Liver (tissue), 9 donors: Measurements from ENCODE around the gene GLOD4. TPM values are rescaled to one million over a fixed set of nuclear protein-coding genes. Genes with fewer than 3 reads are reported as not detected.
"Not testable (repeated sequence)": the region's sequence is repeated elsewhere in the genome, so short reads cannot be mapped to it uniquely, and the experiment has no call there.

Experiments used
- DNase-seq: peaks from one replicate; pipeline ENCODE4 v3.0.0-alpha.2; 2017; ENCODE audit warnings: low spot score
- H3K27ac ChIP-seq, 2 donors: one replicate each; pipeline ENCODE4 v1.7.0; 2013; ENCODE audit warnings: inconsistent platforms in 2 of 2, low read length in 2 of 2, control low read depth in 1 of 2, low read depth in 1 of 2, mild to moderate bottlenecking in 1 of 2
- H3K27me3 ChIP-seq, 4 donors: one replicate each; pipeline versions ENCODE4 v1.6.1 to v1.7.0; 2013; ENCODE audit warnings: low read length in 3 of 4, inconsistent platforms in 1 of 4, mild to moderate bottlenecking in 1 of 4, moderate library complexity in 1 of 4; ENCODE audit not compliant: control insufficient read depth in 4 of 4, insufficient read depth in 4 of 4
- H3K36me3 ChIP-seq, 4 donors: one replicate each; pipeline versions ENCODE4 v1.6.1 to v1.7.0; 2013; ENCODE audit warnings: low read length in 3 of 4, mild to moderate bottlenecking in 3 of 4, low read depth in 1 of 4, moderate library complexity in 1 of 4; ENCODE audit not compliant: control insufficient read depth in 4 of 4, insufficient read depth in 3 of 4
- H3K4me1 ChIP-seq, 4 donors: one replicate each; pipeline versions ENCODE4 v1.6.1 to v1.7.0; 2013; ENCODE audit warnings: low read length in 3 of 4, mild to moderate bottlenecking in 3 of 4, moderate library complexity in 1 of 4; ENCODE audit not compliant: control insufficient read depth in 4 of 4, insufficient read depth in 4 of 4
- H3K4me3 ChIP-seq, 3 donors: one replicate each; pipeline versions ENCODE4 v1.6.1 to v1.7.0; 2013; ENCODE audit warnings: low read length in 3 of 3, control low read depth in 1 of 3, low read depth in 1 of 3, mild to moderate bottlenecking in 1 of 3
- H3K9ac ChIP-seq, 2 donors: one replicate each; pipeline ENCODE4 v1.7.0; 2013; ENCODE audit warnings: low read length in 2 of 2, mild to moderate bottlenecking in 2 of 2, moderate library complexity in 2 of 2, control low read depth in 1 of 2, low read depth in 1 of 2
- H3K9me3 ChIP-seq, 4 donors: one replicate each; pipeline versions ENCODE4 v1.6.1 to v1.7.0; 2013; ENCODE audit warnings: low read length in 3 of 4; ENCODE audit not compliant: control insufficient read depth in 4 of 4
- EGR1 ChIP-seq, 2 donors: IDR thresholded peaks; 2 replicates each; pipeline ENCODE4 v1.6.1; 2016 to 2018; ENCODE audit warnings: antibody characterized with exemption in 2 of 2, low read depth in 2 of 2
- FOXA1 ChIP-seq: IDR thresholded peaks from 2 replicates; pipeline ENCODE4 v1.6.1; 2016; ENCODE audit warnings: antibody characterized with exemption
- FOXA2 ChIP-seq: IDR thresholded peaks from 2 replicates; pipeline ENCODE4 v1.6.1; 2016; ENCODE audit warnings: antibody characterized with exemption
- GABPA ChIP-seq, 2 donors: IDR thresholded peaks in 1 of 2; conservative IDR thresholded peaks in 1 of 2; 2 replicates each; pipeline ENCODE4 v1.6.1; 2016; ENCODE audit warnings: antibody characterized with exemption in 2 of 2, mild to moderate bottlenecking in 1 of 2, moderate library complexity in 1 of 2
- HNF4A ChIP-seq, 2 donors: conservative IDR thresholded peaks; 2 replicates each; pipeline ENCODE4 v1.6.1; 2016; ENCODE audit warnings: antibody characterized with exemption in 2 of 2, mild to moderate bottlenecking in 2 of 2
- HNF4G ChIP-seq: IDR thresholded peaks from 2 replicates; pipeline ENCODE4 v1.6.1; 2016; ENCODE audit warnings: antibody characterized with exemption
- JUND ChIP-seq, 2 donors: IDR thresholded peaks; 2 replicates each; pipeline ENCODE4 v1.6.1; 2016; ENCODE audit warnings: antibody characterized with exemption in 2 of 2
- NR2F2 ChIP-seq: IDR thresholded peaks from 2 replicates; pipeline ENCODE4 v1.6.1; 2016; ENCODE audit warnings: antibody characterized with exemption
- RAD21 ChIP-seq, 2 donors: IDR thresholded peaks; 2 replicates each; pipeline ENCODE4 v1.6.1; 2016; ENCODE audit warnings: antibody characterized with exemption in 2 of 2, mild to moderate bottlenecking in 2 of 2
- RXRA ChIP-seq, 2 donors: IDR thresholded peaks; 2 replicates each; pipeline ENCODE4 v1.6.1; 2017 to 2018; ENCODE audit warnings: antibody characterized with exemption in 2 of 2, mild to moderate bottlenecking in 1 of 2
- SP1 ChIP-seq: IDR thresholded peaks from 2 replicates; pipeline ENCODE4 v1.6.1; 2018; ENCODE audit warnings: antibody characterized with exemption, mild to moderate bottlenecking
- TAF1 ChIP-seq: conservative IDR thresholded peaks from 2 replicates; pipeline ENCODE4 v1.6.1; 2016; ENCODE audit warnings: antibody characterized with exemption, mild to moderate bottlenecking
- YY1 ChIP-seq: IDR thresholded peaks from 2 replicates; pipeline ENCODE4 v1.6.1; 2016; ENCODE audit warnings: antibody characterized with exemption, mild to moderate bottlenecking
- WGBS: extraction: QIAGEN DNeasy Blood & Tissue Kit; methylation state at CpG from one replicate; pipeline ENCODE4 v1.1.7; 2013; 5-methylcytosine and 5-hydroxymethylcytosine counted together
- polyA plus RNA-seq, 2 donors: library from polyadenylated mRNA; stranded (reverse) in 1 of 2; unstranded in 1 of 2; fragments of 200-250 nt in 1 of 2; fragments of >200 nt in 1 of 2; fragmentation: Nextera tagmentation in 1 of 2; extraction: Ambion mirVana in 1 of 2; gene quantifications; one replicate each; pipeline versions ENCODE4 v1.2.1 to v1.2.3, GENCODE V29; 2013 to 2015
- total RNA-seq, 2 donors: library from RNA; depleted of rRNA; stranded (reverse); fragments of >200 nt; gene quantifications; one replicate each; pipeline ENCODE4 v1.2.3, GENCODE V29; 2014
- TF ChIP-seq, protein P1 (sequence below): IDR thresholded peaks from 2 replicates; pipeline ENCODE4 v1.6.1; 2016; ENCODE audit warnings: antibody characterized with exemption
- TF ChIP-seq, protein P2 (sequence below): IDR thresholded peaks from 2 replicates; pipeline ENCODE4 v1.6.1; 2016; ENCODE audit warnings: antibody characterized with exemption
- TF ChIP-seq, protein P3 (sequence below): IDR thresholded peaks from 2 replicates; pipeline ENCODE4 v1.6.1; 2016; ENCODE audit warnings: antibody characterized with exemption
- TF ChIP-seq, protein P4 (sequence below): IDR thresholded peaks from 2 replicates; pipeline ENCODE4 v1.6.1; 2016; ENCODE audit warnings: antibody characterized with exemption, mild to moderate bottlenecking
- TF ChIP-seq, protein P5 (sequence below): fragments of 150-350 bp; IDR thresholded peaks from 2 replicates; pipeline ENCODE4 v1.5.1; 2017; ENCODE audit warnings: improper control_type of control experiment, low read depth, low read length; ENCODE audit not compliant: missing input control
- donor health status: healthy.
- donor health status: healthy.
- donor health status: healthy.
- donor health status: healthy.
- donor health status: healthy.

Gene GLOD4
- total and polyA plus RNA-seq, 4 donors, result 26.1 to 50.5 (median 39.0) TPM

DNA sequence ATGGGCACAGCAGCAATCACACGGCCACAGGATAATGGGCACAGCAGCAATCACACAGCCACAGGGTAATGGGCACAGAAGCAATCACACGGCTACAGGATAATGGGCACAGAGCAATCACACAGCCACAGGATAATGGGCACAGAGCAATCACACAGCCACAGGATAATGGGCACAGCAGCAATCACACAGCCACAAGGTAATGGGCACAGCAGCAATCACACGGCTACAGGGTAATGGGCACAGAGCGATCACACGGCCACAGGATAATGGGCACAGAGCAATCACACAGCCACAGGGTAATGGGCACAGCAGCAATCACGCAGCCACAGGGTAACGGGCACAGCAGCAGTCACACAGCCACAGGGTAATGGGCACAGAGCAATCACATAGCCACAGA, 32.7 kb downstream of the GLOD4 start:
- H3K27me3 ChIP-seq, H3K9ac ChIP-seq: not testable (repeated sequence)

DNA sequence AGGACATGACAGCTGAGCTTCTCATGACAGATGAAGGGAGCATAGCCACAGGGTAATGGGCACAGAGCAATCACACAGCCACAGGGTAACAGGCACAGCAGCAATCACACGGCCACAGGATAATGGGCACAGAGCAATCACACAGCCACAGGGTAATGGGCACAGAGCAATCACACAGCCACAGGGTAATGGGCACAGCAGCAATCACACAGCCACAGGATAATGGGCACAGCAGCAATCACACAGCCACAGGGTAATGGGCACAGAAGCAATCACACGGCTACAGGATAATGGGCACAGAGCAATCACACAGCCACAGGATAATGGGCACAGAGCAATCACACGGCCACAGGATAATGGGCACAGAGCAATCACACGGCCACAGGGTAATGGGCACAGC, 33.5 kb downstream of the GLOD4 start:
- H3K27ac ChIP-seq, H3K9me3 ChIP-seq, DNase-seq, H3K9ac ChIP-seq, H3K4me3 ChIP-seq, H3K27me3 ChIP-seq: not testable (repeated sequence)
- peaks cover 3 to 37% (median 18%) of the 10 kb centered on the region in 4 donors for H3K36me3 ChIP-seq
- WGBS, result 98% methylated on average over 4 of the region's 4 CpGs
- peaks cover 6 to 17% (median 11%) of the 10 kb centered on the region in 4 donors for H3K4me1 ChIP-seq

More for the DNA sequence above, 32.7 kb downstream of the GLOD4 start:
- not testable (repeated sequence) for H3K4me3 ChIP-seq, H3K9me3 ChIP-seq, DNase-seq, H3K27ac ChIP-seq
- peaks cover 3 to 32% (median 16%) of the 10 kb centered on the region in 4 donors for H3K36me3 ChIP-seq
- WGBS, result 77% methylated on average over 7 of the region's 7 CpGs
- H3K4me1 ChIP-seq, result peaks cover 6 to 17% (median 11%) of the 10 kb centered on the region in 4 donors

DNA sequence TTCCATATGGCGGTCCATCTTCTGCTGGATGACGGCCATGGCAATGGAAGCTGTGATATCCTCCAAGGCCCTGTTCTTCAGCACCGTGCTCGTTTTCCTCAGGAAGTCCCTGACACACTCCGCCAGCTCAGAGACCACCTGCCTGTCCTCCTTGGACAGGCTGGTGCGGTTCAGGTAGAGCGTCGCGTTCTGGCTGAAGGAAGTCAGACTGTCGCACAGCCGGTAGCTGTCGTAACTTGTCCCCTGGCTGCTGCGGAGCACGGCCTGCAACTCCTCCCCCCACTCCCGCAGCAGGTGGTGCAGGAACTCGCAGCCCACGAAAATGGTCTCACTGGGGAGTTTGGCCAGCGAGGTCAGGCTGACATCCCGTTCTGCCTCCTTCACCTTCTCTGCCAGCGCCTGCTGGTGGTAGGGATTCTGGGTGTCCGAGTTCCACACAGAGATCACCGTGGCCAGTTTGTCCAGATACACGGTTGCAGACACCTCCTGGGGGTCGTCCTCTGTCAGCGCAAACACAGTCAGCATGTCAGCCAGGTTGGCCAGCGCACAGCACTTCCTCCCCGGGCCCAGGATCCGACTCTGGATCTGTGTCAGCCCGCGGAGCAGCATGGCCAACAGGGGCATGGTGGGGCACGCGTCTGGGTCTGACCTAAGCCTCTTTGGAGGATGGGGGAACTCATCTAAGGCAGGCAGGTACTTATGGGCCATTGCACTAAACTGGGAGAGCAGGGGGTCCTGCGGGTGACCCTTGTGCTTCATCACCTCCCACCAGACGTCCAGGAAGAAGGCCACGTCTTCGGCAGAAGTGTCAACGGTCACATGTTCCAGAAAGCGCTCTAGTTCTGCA, 35.1 kb downstream of the GLOD4 start:
- H3K27ac ChIP-seq, result no peak overlapping the region
- peaks cover 3 to 40% (median 20%) of the 10 kb centered on the region in 4 donors for H3K36me3 ChIP-seq
- H3K9me3 ChIP-seq, result no peaks in the 10 kb centered on the region
- H3K4me3 ChIP-seq, result no peak overlapping the region
- peaks cover 6 to 12% (median 9%) of the 10 kb centered on the region in 4 donors for H3K4me1 ChIP-seq
- WGBS, result 95% methylated on average over 38 of the region's 38 CpGs
- H3K9ac ChIP-seq, result no peak overlapping the region
- no peak for DNase-seq
- H3K27me3 ChIP-seq, result no peaks in the 10 kb centered on the region
- TF ChIP-seq NR2F2 (no peak), FOXA2 (no peak), HNF4A (conservative IDR thresholded peaks at IDR 0.05) (no peak), FOXA1 (no peak), TAF1 (no peak), GABPA (IDR thresholded peaks at IDR 0.05 in 1 of 2, conservative IDR thresholded peaks at IDR 0.05 in 1 of 2) (no peak), JUND (IDR thresholded peaks at IDR 0.05) (no peak), HNF4G (no peak), YY1 (no peak), EGR1 (IDR thresholded peaks at IDR 0.05; ENCODE audit: low read depth in 2 of 2) (no peak), RAD21 (IDR thresholded peaks at IDR 0.05) (no peak), RXRA (IDR thresholded peaks at IDR 0.05) (no peak), SP1 (no peak)
- TF ChIP-seq, protein P1, sequence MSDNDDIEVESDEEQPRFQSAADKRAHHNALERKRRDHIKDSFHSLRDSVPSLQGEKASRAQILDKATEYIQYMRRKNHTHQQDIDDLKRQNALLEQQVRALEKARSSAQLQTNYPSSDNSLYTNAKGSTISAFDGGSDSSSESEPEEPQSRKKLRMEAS, result no peak
- TF ChIP-seq, protein P2, sequence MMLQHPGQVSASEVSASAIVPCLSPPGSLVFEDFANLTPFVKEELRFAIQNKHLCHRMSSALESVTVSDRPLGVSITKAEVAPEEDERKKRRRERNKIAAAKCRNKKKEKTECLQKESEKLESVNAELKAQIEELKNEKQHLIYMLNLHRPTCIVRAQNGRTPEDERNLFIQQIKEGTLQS, result no peak
- TF ChIP-seq, protein P3, sequence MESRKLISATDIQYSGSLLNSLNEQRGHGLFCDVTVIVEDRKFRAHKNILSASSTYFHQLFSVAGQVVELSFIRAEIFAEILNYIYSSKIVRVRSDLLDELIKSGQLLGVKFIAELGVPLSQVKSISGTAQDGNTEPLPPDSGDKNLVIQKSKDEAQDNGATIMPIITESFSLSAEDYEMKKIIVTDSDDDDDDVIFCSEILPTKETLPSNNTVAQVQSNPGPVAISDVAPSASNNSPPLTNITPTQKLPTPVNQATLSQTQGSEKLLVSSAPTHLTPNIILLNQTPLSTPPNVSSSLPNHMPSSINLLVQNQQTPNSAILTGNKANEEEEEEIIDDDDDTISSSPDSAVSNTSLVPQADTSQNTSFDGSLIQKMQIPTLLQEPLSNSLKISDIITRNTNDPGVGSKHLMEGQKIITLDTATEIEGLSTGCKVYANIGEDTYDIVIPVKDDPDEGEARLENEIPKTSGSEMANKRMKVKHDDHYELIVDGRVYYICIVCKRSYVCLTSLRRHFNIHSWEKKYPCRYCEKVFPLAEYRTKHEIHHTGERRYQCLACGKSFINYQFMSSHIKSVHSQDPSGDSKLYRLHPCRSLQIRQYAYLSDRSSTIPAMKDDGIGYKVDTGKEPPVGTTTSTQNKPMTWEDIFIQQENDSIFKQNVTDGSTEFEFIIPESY, result no peak
- TF ChIP-seq, protein P4, sequence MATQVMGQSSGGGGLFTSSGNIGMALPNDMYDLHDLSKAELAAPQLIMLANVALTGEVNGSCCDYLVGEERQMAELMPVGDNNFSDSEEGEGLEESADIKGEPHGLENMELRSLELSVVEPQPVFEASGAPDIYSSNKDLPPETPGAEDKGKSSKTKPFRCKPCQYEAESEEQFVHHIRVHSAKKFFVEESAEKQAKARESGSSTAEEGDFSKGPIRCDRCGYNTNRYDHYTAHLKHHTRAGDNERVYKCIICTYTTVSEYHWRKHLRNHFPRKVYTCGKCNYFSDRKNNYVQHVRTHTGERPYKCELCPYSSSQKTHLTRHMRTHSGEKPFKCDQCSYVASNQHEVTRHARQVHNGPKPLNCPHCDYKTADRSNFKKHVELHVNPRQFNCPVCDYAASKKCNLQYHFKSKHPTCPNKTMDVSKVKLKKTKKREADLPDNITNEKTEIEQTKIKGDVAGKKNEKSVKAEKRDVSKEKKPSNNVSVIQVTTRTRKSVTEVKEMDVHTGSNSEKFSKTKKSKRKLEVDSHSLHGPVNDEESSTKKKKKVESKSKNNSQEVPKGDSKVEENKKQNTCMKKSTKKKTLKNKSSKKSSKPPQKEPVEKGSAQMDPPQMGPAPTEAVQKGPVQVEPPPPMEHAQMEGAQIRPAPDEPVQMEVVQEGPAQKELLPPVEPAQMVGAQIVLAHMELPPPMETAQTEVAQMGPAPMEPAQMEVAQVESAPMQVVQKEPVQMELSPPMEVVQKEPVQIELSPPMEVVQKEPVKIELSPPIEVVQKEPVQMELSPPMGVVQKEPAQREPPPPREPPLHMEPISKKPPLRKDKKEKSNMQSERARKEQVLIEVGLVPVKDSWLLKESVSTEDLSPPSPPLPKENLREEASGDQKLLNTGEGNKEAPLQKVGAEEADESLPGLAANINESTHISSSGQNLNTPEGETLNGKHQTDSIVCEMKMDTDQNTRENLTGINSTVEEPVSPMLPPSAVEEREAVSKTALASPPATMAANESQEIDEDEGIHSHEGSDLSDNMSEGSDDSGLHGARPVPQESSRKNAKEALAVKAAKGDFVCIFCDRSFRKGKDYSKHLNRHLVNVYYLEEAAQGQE, result no peak
- TF ChIP-seq, protein P5, sequence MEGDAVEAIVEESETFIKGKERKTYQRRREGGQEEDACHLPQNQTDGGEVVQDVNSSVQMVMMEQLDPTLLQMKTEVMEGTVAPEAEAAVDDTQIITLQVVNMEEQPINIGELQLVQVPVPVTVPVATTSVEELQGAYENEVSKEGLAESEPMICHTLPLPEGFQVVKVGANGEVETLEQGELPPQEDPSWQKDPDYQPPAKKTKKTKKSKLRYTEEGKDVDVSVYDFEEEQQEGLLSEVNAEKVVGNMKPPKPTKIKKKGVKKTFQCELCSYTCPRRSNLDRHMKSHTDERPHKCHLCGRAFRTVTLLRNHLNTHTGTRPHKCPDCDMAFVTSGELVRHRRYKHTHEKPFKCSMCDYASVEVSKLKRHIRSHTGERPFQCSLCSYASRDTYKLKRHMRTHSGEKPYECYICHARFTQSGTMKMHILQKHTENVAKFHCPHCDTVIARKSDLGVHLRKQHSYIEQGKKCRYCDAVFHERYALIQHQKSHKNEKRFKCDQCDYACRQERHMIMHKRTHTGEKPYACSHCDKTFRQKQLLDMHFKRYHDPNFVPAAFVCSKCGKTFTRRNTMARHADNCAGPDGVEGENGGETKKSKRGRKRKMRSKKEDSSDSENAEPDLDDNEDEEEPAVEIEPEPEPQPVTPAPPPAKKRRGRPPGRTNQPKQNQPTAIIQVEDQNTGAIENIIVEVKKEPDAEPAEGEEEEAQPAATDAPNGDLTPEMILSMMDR, result no peak
